H7 (cell line): Measurements from ENCODE around the gene FAM78A. TPM values are rescaled to one million over a fixed set of nuclear protein-coding genes. Genes with fewer than 3 reads are reported as not detected.

Experiments
- DNase-seq: peaks from one replicate; pipeline ENCODE4 v3.0.0; 2012
- H3K27me3 ChIP-seq: 2 replicates; pipeline ENCODE4 v1.6.0; 2011; ENCODE audit warnings: mild to moderate bottlenecking, low read length; ENCODE audit not compliant: control insufficient read depth, insufficient read depth
- H3K36me3 ChIP-seq: replicated peaks from 2 replicates; pipeline ENCODE4 v1.5.1; 2011; ENCODE audit warnings: low read length; ENCODE audit not compliant: control insufficient read depth, insufficient read depth
- H3K4me3 ChIP-seq: 2 replicates; pipeline ENCODE4 v1.5.1; 2011; ENCODE audit warnings: low read depth, mild to moderate bottlenecking, control low read depth, low read length, moderate library complexity; ENCODE audit not compliant: insufficient read depth
- total RNA-seq: library from RNA; depleted of rRNA; stranded (reverse); fragments of >200 nt; shearing (Covaris generic); gene quantifications from 2 replicates; pipeline ENCODE4 v1.2.3, GENCODE V29; 2014; rRNA removed

FAM78A gene
- 1.6 and 3.4 TPM in 2 replicates for total RNA-seq

- Histone ChIP-seq H3K36me3 (no peaks in the 10 kb centered on the region), H3K27me3 (peaks cover 19% of the 10 kb centered on the region), H3K4me3 (peak within 1 kb of the TSS; percentile 54)
- DNase-seq = peak; percentile 88
Observed at GRCh38 chr9:131276094-131276888, at the start of gene FAM78A. TSS of gene FAM78A (minus strand) at chr9:131276510. CDS start at chr9:131276179, 331 bp downstream.

- peak; percentile 39 for DNase-seq
- Histone ChIP-seq H3K4me3 (no peak overlapping the region), H3K27me3 (no peaks in the 10 kb centered on the region), H3K36me3 (no peaks in the 10 kb centered on the region)
Observed at GRCh38 chr9:131324736-131325679, 48.7 kb upstream of the FAM78A start.

- DNase-seq = no peak
- Histone ChIP-seq H3K27me3 (no peaks in the 10 kb centered on the region), H3K4me3 (no peak overlapping the region), H3K36me3 (no peaks in the 10 kb centered on the region)
Observed at GRCh38 chr9:131323629-131324028, 47.3 kb upstream of the FAM78A start.

- no peak for DNase-seq
- H3K4me3 ChIP-seq = no peak overlapping the region
- no peaks in the 10 kb centered on the region for H3K27me3 ChIP-seq
- no peaks in the 10 kb centered on the region for H3K36me3 ChIP-seq
Observed at GRCh38 chr9:131320031-131320685, 43.8 kb upstream of the FAM78A start.

GRCh38 chr9:131319486-131319885 is 43.2 kb upstream of the FAM78A start:
- Histone ChIP-seq H3K4me3 (no peak overlapping the region), H3K27me3 (no peaks in the 10 kb centered on the region), H3K36me3 (no peaks in the 10 kb centered on the region)
- DNase-seq = no peak

GRCh38 chr9:131318231-131319085 is 42.1 kb upstream of the FAM78A start:
- Histone ChIP-seq H3K27me3 (no peaks in the 10 kb centered on the region), H3K36me3 (no peaks in the 10 kb centered on the region), H3K4me3 (no peak overlapping the region)
- no peak for DNase-seq

- no peaks in the 10 kb centered on the region for H3K36me3 ChIP-seq
Observed at GRCh38 chr9:131312822-131313770, 36.8 kb upstream of the FAM78A start.

GRCh38 chr9:131312246-131312645 is 35.9 kb upstream of the FAM78A start:
- Histone ChIP-seq H3K4me3 (no peak overlapping the region), H3K36me3 (no peaks in the 10 kb centered on the region), H3K27me3 (no peaks in the 10 kb centered on the region)
- no peak for DNase-seq

More at GRCh38 chr9:131312822-131313770, 36.8 kb upstream of the FAM78A start:
- no peaks in the 10 kb centered on the region for H3K27me3 ChIP-seq
- DNase-seq = no peak
- no peak overlapping the region for H3K4me3 ChIP-seq

GRCh38 chr9:131310833-131311554 is 34.7 kb upstream of the FAM78A start:
- H3K4me3 ChIP-seq = no peak overlapping the region
- no peaks in the 10 kb centered on the region for H3K27me3 ChIP-seq
- no peaks in the 10 kb centered on the region for H3K36me3 ChIP-seq
- DNase-seq = peak; percentile 76

GRCh38 chr9:131309530-131310276 is 33.4 kb upstream of the FAM78A start:
- Histone ChIP-seq H3K4me3 (no peak overlapping the region), H3K36me3 (no peaks in the 10 kb centered on the region), H3K27me3 (no peaks in the 10 kb centered on the region)
- DNase-seq = no peak

GRCh38 chr9:131308906-131309529 is 32.7 kb upstream of the FAM78A start:
- Histone ChIP-seq H3K27me3 (no peaks in the 10 kb centered on the region), H3K36me3 (no peaks in the 10 kb centered on the region)
- no peak for DNase-seq

More at GRCh38 chr9:131308906-131309529, 32.7 kb upstream of the FAM78A start:
- no peak overlapping the region for H3K4me3 ChIP-seq
